ENCODE measurements around the gene IL27RA.

GRCh38 chr19:14085309-14085995 is 53.9 kb downstream of the IL27RA start, which contains the start of gene C19orf67:
- no peak for TF ChIP-seq POLR2A (IDR thresholded peaks at IDR 0.05)
- TF ChIP-seq CTCF (IDR thresholded peaks at IDR 0.05 in 8 of 11, conservative IDR thresholded peaks at IDR 0.05 in 3 of 11): no peak
